Measurements from ENCODE around the gene EVI2A.

DNA sequence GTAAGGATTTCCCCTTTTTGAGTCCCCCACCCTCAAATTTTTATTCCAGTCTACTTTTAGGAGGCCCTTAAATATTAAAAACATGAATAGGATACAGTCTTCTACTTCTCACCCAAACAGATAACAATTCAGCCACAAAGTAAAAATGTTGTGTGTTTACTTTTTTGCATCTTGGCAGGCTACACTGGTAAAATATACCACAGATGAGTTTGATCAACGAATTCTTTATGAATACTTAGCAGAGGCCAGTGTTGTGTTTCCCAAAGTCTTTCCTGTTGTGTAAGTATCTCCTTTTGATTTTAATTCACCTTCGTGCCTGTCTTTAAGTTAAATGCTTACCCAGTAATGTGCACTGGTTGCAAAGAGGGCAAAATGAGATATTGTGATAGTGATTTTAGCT is 35.7 kb upstream of the EVI2A start:
- TF ChIP-seq, protein P1, sequence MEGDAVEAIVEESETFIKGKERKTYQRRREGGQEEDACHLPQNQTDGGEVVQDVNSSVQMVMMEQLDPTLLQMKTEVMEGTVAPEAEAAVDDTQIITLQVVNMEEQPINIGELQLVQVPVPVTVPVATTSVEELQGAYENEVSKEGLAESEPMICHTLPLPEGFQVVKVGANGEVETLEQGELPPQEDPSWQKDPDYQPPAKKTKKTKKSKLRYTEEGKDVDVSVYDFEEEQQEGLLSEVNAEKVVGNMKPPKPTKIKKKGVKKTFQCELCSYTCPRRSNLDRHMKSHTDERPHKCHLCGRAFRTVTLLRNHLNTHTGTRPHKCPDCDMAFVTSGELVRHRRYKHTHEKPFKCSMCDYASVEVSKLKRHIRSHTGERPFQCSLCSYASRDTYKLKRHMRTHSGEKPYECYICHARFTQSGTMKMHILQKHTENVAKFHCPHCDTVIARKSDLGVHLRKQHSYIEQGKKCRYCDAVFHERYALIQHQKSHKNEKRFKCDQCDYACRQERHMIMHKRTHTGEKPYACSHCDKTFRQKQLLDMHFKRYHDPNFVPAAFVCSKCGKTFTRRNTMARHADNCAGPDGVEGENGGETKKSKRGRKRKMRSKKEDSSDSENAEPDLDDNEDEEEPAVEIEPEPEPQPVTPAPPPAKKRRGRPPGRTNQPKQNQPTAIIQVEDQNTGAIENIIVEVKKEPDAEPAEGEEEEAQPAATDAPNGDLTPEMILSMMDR (IDR thresholded peaks at IDR 0.05) = no peak
- TF ChIP-seq POLR2A (IDR thresholded peaks at IDR 0.05) = no peak

Measured in esophagus squamous epithelium (tissue), 4 donors.